ENCODE measurements around the gene LILRB3. TPM values are rescaled to one million over a fixed set of nuclear protein-coding genes. Genes with fewer than 3 reads are reported as not detected.

Gene LILRB3
- total and polyA plus RNA-seq, 2 of the 4 experiments (the other 2 are of a cell fraction) = not detected

DNA sequence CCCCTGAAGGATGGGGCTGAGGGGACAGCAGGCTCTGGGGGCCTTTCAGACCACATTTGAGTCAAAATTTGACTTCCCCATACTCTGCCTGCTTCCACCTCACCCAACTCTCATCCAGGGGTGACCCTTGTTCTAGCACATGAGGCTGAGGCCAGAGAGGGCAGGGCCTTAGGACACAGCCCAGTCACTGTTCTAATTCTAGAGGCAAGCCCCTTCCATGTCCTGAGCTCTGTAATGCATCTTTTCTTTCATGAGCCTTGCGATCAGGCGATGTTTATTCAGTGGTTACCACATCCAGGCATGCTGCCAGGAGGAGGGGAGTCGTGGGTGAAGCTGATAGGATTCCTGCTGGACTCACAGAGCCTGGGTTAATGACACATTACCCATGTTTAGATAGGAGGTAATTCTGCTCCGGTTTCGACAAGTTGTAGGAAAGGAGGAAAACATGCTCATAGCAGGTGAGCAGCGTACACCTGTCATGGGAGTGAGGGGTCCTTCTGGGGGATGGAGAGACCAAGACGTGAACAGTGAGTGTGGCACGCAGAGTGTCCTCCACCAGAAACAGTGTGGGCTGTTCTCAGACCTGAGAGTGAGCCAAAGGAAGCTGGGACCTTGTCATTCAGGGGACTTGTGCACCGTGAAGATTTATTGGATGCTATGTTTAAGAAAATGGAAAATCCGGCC, 12.9 kb downstream of the LILRB3 start:
- BruUV-seq (replicated peaks) = no TSS peak
- WGBS, 2 experiments (ENCODE audit: extremely low coverage in 2 of 2, insufficient read length in 1 of 2) = 10% methylated on average over 5 of the region's 10 CpGs; no CpG with 5 or more reads in 1 of the 2 experiments
- dilution Hi-C loops (cut with HindIII; ENCODE audit: low sequenced_read_pairs, unreplicated experiment) = no loop called here
- H3K27ac ChIP-seq (ENCODE audit: insufficient read depth, low read length) = peak overlapping the region; percentile 48; the same call in 1 of the 2 replicates
- DNase-seq (peak; percentile 98), ATAC-seq (ENCODE audit: low read depth) (peak; percentile 88)
- peak overlapping the region; percentile 75 for H3K4me2 ChIP-seq (ENCODE audit: low read depth, low read length)
- no peak overlapping the region for H3K18ac ChIP-seq (ENCODE audit: low read depth, low read length)
- H3K14ac ChIP-seq (replicated peaks; ENCODE audit: low read depth, low read length) = no peak overlapping the region
- H3K9ac ChIP-seq (ENCODE audit: low read depth, low read length) = no peak overlapping the region
- no peak overlapping the region for H3K4me3 ChIP-seq (ENCODE audit: insufficient read depth, low read depth, low read length)
- peak overlapping the region; percentile 73 for H2AK9ac ChIP-seq (replicated peaks; ENCODE audit: low read depth, low read length, poor library complexity)
- H4K91ac ChIP-seq (ENCODE audit: insufficient read depth, low read depth, low read length) = no peak overlapping the region
- no peak overlapping the region for H4K8ac ChIP-seq (ENCODE audit: low read depth in 2 of 2, low read length in 2 of 2)
- H3K4ac ChIP-seq (ENCODE audit: low read depth, low read length) = 0 out of 2 replicates have a peak overlapping the region, but pooled peaks have one; percentile 17
- no peak overlapping the region for H3K56ac ChIP-seq (ENCODE audit: extremely low read depth, insufficient read depth, low read length)
- ChIA-PET POLR2A (ENCODE audit: unreplicated experiment) (interaction anchor here (0.6 to 0.7 kb wide), 2 partner anchors 9 to 1911 kb away, joined by 3 read pairs; partner anchors contain the start of gene ZNF787), CTCF (interaction anchor here (0.5 to 1.0 kb wide), 3 partner anchors 40 to 401 kb away, joined by 3 to 4 read pairs (median 3); no protein-coding TSS in a partner anchor)
- H2AFZ ChIP-seq (replicated peaks; ENCODE audit: low read length, poor library complexity) = peak overlapping the region; percentile 67
- peaks cover 30% of the 10 kb centered on the region for H3K4me1 ChIP-seq (ENCODE audit: control insufficient read depth, insufficient read depth, low read length)
- H2AK5ac ChIP-seq (ENCODE audit: low read depth, low read length) = peak overlapping the region; percentile 27; the same call in 1 of the 2 replicates
- peaks cover 63% of the 10 kb centered on the region for H4K20me1 ChIP-seq (ENCODE audit: insufficient read depth, low read length)
- no peaks in the 10 kb centered on the region for H3K9me3 ChIP-seq (ENCODE audit: control insufficient read depth, insufficient read depth, low read length)
- peak overlapping the region; percentile 0 for H2BK5ac ChIP-seq (ENCODE audit: low read depth, low read length, poor library complexity, severe bottlenecking)
- H4K5ac ChIP-seq (ENCODE audit: low read depth, low read length) = no peak overlapping the region
- H2BK15ac ChIP-seq (ENCODE audit: low read depth, low read length) = no peak overlapping the region
- in situ Hi-C loops (cut with MboI; ENCODE audit: low sequenced_read_pairs) = loop anchor here (10.0 kb wide), 1 partner anchor 245 kb away; no protein-coding TSS in a partner anchor
- no peak overlapping the region for H3K23ac ChIP-seq (ENCODE audit: low read depth, low read length)
- no peaks in the 10 kb centered on the region for H3K27me3 ChIP-seq (ENCODE audit: control insufficient read depth, insufficient read depth, low read length)
- peaks cover 33% of the 10 kb centered on the region for H3K36me3 ChIP-seq (ENCODE audit: control insufficient read depth, insufficient read depth, low read length)
- H3K79me1 ChIP-seq (ENCODE audit: low read depth in 1 of 2, low read length in 2 of 2) = peaks cover 6 to 61% of the 10 kb centered on the region in 2 experiments
- H3K9me1 ChIP-seq (ENCODE audit: insufficient read depth, low read length) = peaks cover 27% of the 10 kb centered on the region
- H2BK120ac ChIP-seq (ENCODE audit: low read depth, low read length) = no peak overlapping the region
- intact Hi-C loops (cut with micrococcal nuclease) = loop anchor here (2.0 kb wide), 1 partner anchor 19 kb away; the partner anchor contains the start of gene TSEN34
- no peak overlapping the region for H2BK20ac ChIP-seq (ENCODE audit: low read depth, low read length)
- TF ChIP-seq, protein P1, sequence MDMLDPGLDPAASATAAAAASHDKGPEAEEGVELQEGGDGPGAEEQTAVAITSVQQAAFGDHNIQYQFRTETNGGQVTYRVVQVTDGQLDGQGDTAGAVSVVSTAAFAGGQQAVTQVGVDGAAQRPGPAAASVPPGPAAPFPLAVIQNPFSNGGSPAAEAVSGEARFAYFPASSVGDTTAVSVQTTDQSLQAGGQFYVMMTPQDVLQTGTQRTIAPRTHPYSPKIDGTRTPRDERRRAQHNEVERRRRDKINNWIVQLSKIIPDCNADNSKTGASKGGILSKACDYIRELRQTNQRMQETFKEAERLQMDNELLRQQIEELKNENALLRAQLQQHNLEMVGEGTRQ (IDR thresholded peaks at IDR 0.05; ENCODE audit: low read depth, low read length) = no peak
- peak; percentile 66; the same call in 1 of the 2 replicates for TF ChIP-seq BHLHE40 (IDR thresholded peaks at IDR 0.05; ENCODE audit: low read depth, low read length)
- peak; percentile 91 for TF ChIP-seq RCOR1 (IDR thresholded peaks at IDR 0.05; ENCODE audit: insufficient replicate concordance, low read length)
- TF ChIP-seq POLR2A (IDR thresholded peaks at IDR 0.05; ENCODE audit: low read depth, low read length) = peak; percentile 37; the same call in 1 of the 2 replicates
- TF ChIP-seq MXI1 (IDR thresholded peaks at IDR 0.05; ENCODE audit: borderline replicate concordance, low read depth, low read length) = peak; percentile 66; the same call in 1 of the 2 replicates
- peak; percentile 93 for TF ChIP-seq CEBPB (IDR thresholded peaks at IDR 0.05; ENCODE audit: low read depth, low read length)
- no peak for TF ChIP-seq CHD1 (IDR thresholded peaks at IDR 0.05; ENCODE audit: low read depth, low read length)
- peak; percentile 78; the same call in 1 of the 2 replicates for TF ChIP-seq MAZ (IDR thresholded peaks at IDR 0.05; ENCODE audit: borderline replicate concordance, low read depth, low read length)
- TF ChIP-seq, protein P2, sequence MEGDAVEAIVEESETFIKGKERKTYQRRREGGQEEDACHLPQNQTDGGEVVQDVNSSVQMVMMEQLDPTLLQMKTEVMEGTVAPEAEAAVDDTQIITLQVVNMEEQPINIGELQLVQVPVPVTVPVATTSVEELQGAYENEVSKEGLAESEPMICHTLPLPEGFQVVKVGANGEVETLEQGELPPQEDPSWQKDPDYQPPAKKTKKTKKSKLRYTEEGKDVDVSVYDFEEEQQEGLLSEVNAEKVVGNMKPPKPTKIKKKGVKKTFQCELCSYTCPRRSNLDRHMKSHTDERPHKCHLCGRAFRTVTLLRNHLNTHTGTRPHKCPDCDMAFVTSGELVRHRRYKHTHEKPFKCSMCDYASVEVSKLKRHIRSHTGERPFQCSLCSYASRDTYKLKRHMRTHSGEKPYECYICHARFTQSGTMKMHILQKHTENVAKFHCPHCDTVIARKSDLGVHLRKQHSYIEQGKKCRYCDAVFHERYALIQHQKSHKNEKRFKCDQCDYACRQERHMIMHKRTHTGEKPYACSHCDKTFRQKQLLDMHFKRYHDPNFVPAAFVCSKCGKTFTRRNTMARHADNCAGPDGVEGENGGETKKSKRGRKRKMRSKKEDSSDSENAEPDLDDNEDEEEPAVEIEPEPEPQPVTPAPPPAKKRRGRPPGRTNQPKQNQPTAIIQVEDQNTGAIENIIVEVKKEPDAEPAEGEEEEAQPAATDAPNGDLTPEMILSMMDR (conservative IDR thresholded peaks at IDR 0.05; ENCODE audit: low read depth, low read length) = no peak
- peak; percentile 36; the same call in 1 of the 2 replicates for TF ChIP-seq FOS (IDR thresholded peaks at IDR 0.05; ENCODE audit: low read depth, low read length)
